ENCODE measurements around the gene FOXM1.

FOXM1 gene

GRCh38 chr12:2811801-2812200 lies 65.2 kb downstream of the FOXM1 start:
- DNase-seq (ENCODE audit: low read depth in 2 of 3, low spot score in 1 of 3): no peak
